Sigmoid colon (tissue), 3 donors: ENCODE results near the gene PIK3R6.

Experiments
- CTCF ChIP-seq, 4 experiments: fragments of 450-650 bp in 3 of 4; fragments of 200-600 bp in 1 of 4; IDR thresholded peaks; one replicate each; pipeline ENCODE4 v1.5.1; 2016 to 2019; ENCODE audit warnings: antibody characterized with exemption in 4 of 4, mild to moderate bottlenecking in 3 of 4, moderate library complexity in 2 of 4
- POLR2A ChIP-seq, 2 donors: fragments of 450-650 bp; IDR thresholded peaks; one replicate each; pipeline ENCODE4 v1.6.1; 2016; ENCODE audit warnings: antibody characterized with exemption in 2 of 2, mild to moderate bottlenecking in 2 of 2, moderate library complexity in 2 of 2

DNA sequence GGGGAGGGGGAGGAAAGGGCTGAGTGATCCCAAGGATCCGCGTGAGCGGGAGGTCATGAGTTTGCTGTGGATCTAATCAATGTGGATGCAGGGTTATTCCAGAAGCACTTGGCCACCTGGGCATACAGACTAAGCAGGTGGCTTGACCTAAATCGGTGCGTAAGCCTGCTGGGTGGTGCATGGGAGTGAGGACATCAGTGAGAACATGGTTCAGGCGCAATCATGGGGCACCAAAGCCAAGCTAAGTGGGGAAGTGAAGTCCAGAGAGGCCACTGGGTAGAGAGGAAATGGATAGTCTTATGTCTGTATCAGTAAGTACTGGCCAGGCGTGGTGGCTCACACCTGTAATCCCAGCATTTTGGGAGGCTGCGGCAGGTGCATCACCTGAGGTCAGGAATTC lies 49.4 kb downstream of the PIK3R6 start:
- TF ChIP-seq CTCF (IDR thresholded peaks at IDR 0.05) (no peak), POLR2A (IDR thresholded peaks at IDR 0.05) (no peak)
